Right forelimb (tissue), 1 donor: ENCODE data around the gene SBNO2.

Experiments used
- DNase-seq: peaks from one replicate; pipeline ENCODE4 v3.0.0-alpha.2; 2018

SBNO2 gene

GRCh38 chr19:1167687-1168571 lies 6.1 kb downstream of the SBNO2 start:
- no peak for DNase-seq

DNA sequence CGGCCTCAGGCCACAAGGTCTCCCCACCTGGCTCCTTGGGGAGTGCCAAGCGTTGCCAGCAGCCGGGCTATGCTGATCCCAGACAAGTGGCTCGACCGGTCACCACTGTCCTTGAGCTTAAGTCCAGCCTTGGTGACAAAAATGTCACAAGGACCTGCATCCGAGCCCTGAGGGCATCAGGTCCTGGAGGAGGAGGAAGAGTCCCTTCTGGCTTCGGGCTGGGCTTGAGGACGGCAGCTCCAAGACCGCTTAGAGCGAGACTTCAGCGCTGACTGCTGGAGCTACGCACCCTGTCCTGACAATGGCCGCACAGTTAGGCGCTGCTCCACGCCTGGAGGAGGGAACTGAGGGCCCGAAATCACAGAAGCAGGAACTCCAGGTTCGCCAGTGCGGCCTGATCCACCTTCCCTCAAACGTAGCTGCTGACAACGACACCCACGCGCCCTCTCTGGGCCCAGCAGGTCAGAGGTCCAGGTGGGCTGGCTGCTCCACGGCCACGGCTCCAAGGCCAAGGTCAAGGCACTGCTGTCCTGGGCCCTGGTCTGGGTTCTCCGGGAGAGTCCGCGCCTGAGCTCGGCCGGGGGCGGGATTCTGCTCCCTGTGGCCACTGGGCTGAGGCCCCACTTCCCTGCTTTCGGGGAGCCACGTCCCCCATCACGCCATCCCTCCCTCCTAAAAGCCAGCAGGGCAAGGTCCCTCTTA lies 7.0 kb downstream of the SBNO2 start:
- DNase-seq = no peak

GRCh38 chr19:1164684-1165531 lies 9.2 kb downstream of the SBNO2 start:
- DNase-seq = no peak

DNA sequence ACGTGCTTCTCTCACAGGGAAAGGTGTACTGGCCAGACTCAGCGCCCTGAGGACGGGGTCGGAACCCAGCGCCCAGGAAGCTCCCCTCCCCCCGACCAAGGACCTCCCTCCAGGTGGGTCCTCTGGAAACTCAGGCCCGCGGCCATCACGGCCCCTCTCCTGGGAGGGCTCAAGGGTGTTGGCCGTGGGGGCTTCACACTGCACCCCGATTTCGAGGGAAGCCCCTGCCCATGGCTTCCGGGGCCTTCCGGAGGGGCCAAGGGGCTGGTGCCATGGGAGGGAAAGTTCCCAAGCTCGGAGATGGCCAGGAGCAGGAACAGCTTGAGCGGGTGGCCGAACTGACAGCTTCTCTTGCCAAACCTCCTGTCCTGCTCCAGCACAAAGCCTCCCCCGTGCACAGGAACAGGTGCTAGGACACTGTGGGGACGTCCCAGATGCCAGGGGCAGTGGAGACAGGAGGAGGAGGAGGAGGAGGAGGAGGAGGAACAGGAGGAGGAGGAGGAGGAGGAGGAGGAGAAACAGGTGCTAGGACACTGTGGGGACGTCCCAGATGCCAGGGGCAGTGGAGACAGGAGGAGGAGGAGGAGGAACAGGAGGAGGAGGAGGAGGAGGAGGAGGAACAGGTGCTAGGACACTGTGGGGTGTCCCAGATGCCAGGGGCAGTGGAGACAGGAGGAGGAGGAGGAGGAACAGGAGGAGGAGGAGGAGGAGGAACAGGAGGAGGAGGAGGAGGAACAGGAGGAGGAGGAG lies 10.0 kb downstream of the SBNO2 start:
- no peak for DNase-seq

- DNase-seq = no peak
These were observed 10.7 kb downstream of the SBNO2 start for GRCh38 chr19:1163283-1163933.

GRCh38 chr19:1162404-1163282 lies 11.4 kb downstream of the SBNO2 start:
- no peak for DNase-seq

- no peak for DNase-seq
These were observed 12.4 kb downstream of the SBNO2 start for GRCh38 chr19:1161716-1162115.

DNA sequence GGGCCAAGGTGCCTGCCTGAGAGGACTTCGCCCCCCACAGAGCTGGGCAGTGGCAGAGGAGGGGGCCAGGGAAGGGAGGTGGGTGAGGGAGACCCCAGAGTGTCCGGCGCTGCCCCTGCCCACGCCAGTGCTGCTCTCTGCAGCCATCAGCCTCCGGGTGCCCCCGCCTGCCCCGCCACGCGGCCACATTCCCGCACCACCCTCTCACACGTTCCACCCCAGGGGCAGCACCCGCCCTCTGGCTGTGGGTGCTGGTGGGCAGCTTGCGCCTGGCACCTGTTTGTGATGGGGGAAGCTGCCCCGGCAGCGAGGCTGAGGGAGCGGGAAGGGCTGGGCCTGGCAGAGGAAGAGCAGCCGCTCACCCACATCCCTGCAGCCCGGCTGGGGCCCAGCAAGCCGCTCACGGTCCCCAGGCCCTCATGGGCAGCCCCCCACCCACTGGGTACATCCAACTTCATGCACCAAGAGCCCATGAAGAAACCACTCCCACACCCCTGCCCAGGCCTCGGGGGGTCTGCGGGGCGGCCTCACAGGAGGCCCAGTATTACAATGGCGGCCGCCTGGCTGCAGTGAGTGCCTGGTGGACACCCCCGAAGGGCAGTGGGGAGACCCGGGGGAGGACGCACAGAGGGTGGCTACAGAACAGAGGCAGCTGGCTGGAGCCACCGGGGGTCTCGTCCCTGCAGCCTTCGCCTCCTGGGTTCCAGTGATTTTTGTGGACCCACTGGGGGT lies 14.0 kb downstream of the SBNO2 start:
- DNase-seq = no peak

DNA sequence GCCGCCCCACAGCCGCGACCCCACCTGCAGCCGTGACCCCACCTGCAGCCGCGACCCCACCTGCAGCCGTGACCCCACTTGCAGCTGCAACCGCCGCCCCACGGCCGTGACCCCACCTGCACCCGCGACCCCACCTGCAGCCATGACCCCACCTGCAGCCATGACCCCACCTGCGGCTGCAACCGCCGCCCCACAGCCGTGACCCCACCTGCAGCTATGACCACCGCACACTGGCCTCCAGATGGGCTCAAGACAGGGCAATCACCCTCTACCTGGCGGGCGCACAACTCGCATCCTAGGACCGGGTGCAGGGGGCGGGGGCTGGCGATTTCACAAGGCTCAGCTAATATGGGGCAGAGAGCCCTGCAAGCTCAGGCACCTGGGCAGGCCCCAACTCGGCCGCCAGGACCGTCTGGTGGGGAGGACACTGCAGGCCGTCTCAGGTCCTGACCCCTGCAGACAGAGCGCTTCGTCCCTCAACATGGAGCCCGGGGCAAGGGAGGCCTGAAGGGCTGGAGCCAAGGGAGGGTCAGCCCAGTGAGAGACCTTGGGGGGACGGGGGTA lies 15.1 kb downstream of the SBNO2 start:
- no peak for DNase-seq

GRCh38 chr19:1157931-1158884 lies 15.9 kb downstream of the SBNO2 start:
- no peak for DNase-seq

DNA sequence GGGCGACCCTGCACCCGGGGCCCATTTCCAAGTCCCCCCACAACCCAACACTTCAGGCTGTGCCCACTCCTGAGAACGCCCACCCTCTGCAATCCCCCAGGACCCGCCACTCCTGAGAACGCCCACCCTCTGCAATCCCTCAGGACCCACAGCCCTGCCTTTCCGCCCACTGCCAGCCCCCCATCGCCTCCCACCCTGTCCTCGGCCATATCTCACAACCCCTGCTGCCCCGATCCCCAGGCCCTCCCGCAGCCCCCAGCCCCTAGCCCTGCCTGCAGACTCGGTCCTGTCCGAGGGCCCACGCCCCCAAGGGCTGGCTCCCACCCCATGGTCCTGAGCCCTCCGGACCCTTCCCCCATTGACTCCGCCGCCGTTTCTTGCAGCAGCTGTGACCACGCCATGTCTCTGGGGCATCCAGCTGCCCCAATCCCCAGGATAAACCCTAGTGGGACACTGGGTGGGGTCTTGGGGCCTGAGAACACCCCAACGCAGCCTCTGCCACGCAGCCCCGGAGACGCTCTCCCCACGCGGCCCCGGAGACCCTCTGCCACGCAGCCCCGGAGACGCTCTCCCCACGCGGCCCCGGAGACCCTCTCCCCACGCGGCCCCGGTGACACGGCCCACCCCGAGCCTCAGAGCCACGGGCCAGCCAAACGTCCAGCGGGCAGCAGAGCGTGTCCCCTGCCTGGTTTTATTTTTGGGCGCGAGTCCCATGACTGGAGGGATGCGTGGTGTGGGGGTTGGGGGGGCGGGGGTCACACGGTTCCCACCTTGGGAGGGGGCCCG lies 17.0 kb downstream of the SBNO2 start:
- DNase-seq = no peak

GRCh38 chr19:1156305-1156801 lies 17.7 kb downstream of the SBNO2 start:
- DNase-seq = no peak

DNA sequence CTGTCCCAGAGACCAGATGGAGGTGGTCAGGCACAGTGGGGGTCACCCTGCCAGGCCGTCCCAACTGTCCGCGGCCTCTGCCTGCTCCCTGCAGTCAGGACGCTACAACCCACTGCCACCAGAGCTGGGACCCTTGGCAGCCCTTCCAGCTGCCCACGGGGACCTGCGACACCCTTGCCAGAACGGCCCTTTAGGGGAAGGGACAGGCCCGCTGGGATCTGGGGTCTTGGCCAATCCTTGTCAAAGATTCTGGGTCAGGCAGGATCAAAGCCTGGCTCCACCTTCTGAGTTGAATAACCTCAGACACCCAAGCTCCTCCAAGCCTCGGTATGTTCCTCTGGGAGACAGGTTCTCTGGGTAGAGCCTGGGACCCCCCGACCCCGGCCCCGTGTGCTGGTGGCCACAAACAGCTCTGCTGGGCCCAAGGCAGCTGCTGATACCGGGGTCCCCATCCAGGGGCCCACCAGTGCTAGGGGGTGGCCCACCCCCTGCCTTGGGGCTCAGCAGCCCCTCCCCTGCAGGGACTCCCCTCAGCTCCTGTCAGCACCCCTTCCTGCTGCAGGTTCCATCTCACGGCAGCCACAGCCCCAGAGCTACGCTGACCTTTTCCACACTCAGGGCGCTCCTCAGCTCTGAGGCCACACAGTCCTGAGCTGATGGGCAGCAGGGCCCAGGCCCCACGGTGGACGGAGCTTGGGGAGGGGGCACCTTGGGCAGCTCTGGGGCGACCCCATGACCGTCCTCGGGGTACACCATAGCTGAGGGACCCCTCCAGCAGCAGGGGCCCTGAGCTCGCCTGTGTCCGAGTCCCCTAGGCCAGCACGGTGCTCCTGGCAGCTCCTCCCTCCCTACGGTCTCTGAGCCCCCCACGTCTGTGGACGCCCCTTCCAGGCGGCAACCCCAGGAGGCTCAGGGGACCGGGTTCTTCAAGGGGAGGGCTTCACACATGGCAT lies 18.4 kb downstream of the SBNO2 start:
- DNase-seq = no peak

- peak; percentile 69 for DNase-seq
These were observed 19.2 kb downstream of the SBNO2 start for GRCh38 chr19:1154731-1155351.

- DNase-seq = no peak
These were observed 20.0 kb downstream of the SBNO2 start for GRCh38 chr19:1153891-1154730.
